Cardiac fibroblast (primary cell): ENCODE results near the gene GRPEL2.
A peak's percentile ranks its signal among the peaks of the same experiment; 100 is the strongest.

Source experiments
- DNase-seq, 2 donors: peaks; one replicate each; pipeline versions ENCODE4 v3.0.0 to v3.0.0-alpha.2; 2010; ENCODE audit warnings: low read depth in 2 of 2
- H3K4me3 ChIP-seq, 2 donors: replicated peaks in 1 of 2; 1 replicate in 1 of 2; 2 replicates in 1 of 2; pipeline ENCODE4 v1.5.1; 2011; ENCODE audit warnings: low read depth in 2 of 2, low read length in 2 of 2, mild to moderate bottlenecking in 2 of 2, moderate library complexity in 1 of 2
- CTCF ChIP-seq: IDR thresholded peaks from one replicate; pipeline ENCODE4 v1.5.1; 2011; ENCODE audit warnings: low read depth, mild to moderate bottlenecking, low read length, inconsistent platforms

Gene GRPEL2

GRCh38 chr5:149382517-149383220, 37.4 kb downstream of the GRPEL2 start:
- H3K4me3 ChIP-seq = no peak overlapping the region

GRCh38 chr5:149383399-149383798, 38.1 kb downstream of the GRPEL2 start:
- no peak overlapping the region for H3K4me3 ChIP-seq
- TF ChIP-seq CTCF = no peak
- DNase-seq = peak in 1 of 2 donors; percentile 33

More at GRCh38 chr5:149382517-149383220, 37.4 kb downstream of the GRPEL2 start:
- no peak for TF ChIP-seq CTCF
- no peak for DNase-seq

- no peak for TF ChIP-seq CTCF
- H3K4me3 ChIP-seq = no peak overlapping the region
- DNase-seq = no peak
These were observed 40.9 kb downstream of the GRPEL2 start for GRCh38 chr5:149386166-149386565.

- no peak overlapping the region for H3K4me3 ChIP-seq
- DNase-seq = peak; percentile 62 to 87
- no peak for TF ChIP-seq CTCF
These were observed 41.9 kb downstream of the GRPEL2 start for GRCh38 chr5:149387081-149387631.

GRCh38 chr5:149387982-149388381, 42.7 kb downstream of the GRPEL2 start:
- DNase-seq = peak; percentile 62 to 91
- H3K4me3 ChIP-seq = no peak overlapping the region
- no peak for TF ChIP-seq CTCF

GRCh38 chr5:149388498-149389190, 43.3 kb downstream of the GRPEL2 start:
- DNase-seq = no peak
- no peak for TF ChIP-seq CTCF
- no peak overlapping the region for H3K4me3 ChIP-seq
